NCI-H2171 treated with DMSO at 0.1 percent for 48 hours (cell line): Measurements from ENCODE around the gene SPIN2B.
"Not testable (repeated sequence)": the region's sequence is repeated elsewhere in the genome, so short reads cannot be mapped to it uniquely, and the experiment has no call there.

Experiments used
- DNase-seq: peaks from one replicate; lab custom pipeline; 2025; lab: John Stamatoyannopoulos, UW

SPIN2B gene

DNA sequence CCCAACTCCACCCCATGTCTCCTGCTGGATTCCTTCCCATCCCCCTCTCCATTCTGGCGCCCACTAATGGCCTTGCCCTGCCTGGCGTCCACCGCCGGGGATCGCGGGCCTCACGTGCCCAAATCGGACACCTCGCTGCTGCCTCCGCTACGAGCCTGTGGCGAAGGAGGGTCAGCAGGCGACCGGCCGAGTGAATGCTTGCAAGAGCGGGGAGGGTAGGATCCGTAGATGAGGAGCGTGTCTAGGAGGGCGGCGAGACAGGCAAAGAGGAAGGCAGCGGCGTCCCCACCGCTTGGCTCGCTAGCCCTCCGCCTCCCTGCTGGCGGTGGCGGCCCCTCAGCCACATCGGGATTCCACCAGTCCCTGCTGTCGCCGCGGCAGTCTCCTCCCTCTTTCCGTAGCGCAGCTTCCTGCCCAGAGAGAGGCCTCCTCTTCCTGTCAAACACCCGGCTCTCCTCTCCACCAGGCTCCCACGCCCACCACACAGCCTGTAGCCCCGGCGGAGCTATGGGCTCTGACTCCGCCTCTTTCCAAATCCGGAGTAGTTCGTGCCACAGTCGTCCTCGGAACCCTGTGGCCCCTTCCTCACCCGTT, at the start of gene SPIN2B:
SPIN2B (minus strand) TSS at position 387 of the 594 bp plus-strand sequence.
- peak; percentile 82 for DNase-seq

DNA sequence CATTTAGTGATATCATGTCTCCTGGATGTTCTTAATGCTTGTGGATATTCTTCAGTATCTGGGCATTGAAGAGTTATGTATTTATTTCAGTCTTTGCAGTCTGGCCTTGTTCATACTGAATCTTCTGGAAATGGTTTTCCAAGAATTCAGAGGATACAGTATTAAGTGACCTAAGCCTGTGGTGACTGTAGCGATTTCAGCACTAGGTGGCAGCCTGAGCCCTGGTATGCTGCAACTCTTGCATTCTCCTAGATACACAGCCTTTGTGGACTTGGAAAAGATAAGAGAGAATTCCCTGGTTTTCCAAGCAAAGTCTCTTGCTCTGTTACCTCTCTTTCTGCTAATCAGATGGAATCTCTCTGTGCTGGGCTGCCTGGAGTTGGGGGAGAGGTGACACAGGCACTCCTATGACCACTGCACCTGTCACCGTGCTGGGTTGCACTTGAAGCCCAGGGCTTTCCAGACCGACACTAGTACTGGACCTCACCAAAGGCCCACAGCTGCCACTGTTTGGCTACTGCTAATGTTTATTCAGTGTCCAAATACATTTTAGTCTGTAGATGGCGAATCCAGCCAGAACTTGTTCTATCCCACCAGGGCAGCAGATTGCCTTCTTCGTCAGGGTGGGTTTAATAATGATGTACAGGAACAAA, 35.2 kb upstream of the SPIN2B start:
- peak; percentile 25 for DNase-seq

DNA sequence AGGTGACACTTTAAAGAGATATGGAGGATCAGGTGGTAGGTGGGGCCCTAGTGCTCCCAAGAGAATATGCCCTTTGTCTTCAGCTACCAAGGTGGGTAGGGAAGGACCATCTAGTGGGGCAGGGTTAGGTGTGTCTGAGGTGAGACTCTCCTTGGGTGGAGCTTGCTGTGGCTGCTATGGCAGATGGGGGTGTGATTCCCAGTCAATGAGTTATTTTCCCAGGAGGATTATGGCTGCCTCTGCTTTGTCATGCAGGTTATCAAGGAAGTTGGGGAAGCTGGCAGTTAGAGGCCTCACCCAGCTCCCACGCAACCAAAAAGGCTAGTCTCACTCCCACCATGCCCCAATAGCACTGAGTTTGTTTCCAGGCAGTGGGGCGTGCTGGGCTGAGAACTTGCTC, 33.8 kb upstream of the SPIN2B start:
- DNase-seq: no peak

DNA sequence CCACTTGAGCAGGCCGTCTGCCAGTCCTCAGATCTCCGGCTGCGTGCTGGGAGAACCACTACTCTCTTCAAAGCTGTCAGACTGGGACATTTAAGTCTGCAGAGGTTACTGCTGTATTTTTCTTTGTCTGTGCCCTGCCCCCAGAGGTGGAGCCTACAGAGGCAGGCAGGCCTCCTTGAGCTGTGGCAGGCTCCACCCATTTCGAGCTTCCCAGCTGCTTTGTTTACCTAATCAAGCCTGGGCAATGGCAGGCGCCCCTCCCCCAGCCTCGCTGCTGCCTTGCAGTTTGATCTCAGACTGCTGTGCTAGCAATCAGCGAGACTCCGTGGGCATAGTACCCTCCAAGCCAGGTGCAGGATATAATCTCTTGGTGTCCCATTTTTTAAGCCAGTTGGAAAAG, 30.9 kb upstream of the SPIN2B start:
- DNase-seq: not testable (repeated sequence)

DNA sequence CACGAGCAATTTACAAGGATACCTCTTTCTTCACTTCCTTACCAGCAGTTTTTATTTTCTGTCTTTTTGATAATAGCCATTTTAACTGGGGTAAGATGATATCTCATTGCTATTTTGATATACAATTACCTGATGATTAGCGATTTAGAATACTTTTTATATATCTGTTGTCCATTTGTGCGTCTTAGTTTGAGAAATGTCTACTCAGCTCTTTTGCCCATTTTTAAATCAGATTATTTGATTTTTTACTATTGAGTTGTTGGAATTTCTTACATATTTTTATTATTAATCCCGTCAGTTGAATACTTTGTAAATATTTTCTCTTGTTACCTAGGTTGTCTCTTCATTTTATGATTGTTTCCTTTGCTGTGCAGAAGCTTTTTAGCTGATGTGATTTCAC, 17.3 kb upstream of the SPIN2B start:
- DNase-seq: no peak

DNA sequence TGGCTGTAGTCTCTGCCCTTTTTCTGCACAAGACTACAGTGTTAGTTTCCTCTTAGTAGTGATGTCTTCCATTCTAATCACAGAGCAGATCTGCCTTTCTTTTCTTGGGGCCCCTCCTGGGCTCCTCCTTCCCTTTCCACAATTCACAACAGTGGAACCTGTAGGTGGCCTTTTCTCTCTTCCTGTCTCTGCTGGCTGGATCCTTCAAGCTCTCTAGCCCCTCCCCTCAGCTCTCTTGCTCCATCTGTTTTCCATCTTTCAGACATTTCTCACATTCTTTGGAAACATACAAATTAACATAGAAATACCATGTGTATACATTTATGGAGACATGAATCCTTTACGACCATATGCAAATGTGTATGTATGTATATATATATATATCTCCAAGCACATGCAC, 16.2 kb upstream of the SPIN2B start:
- peak; percentile 36 for DNase-seq

DNA sequence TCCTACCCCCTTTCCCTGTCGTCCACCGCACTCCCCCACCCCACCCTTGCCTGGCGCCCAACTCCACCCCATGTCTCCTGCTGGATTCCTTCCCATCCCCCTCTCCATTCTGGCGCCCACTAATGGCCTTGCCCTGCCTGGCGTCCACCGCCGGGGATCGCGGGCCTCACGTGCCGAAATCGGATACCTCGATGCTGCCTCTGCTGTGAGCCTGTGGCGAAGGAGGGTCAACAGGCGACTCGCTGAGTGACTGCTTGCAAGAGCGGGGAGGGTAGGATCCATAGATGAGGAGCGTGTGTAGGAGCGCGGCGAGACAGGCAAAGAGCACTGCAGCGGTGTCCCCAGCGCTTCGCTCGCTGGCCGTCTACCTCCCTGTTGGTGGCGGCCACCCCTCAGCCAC, 15.7 kb upstream of the SPIN2B start, which contains the start of gene SPIN2A:
SPIN2A (minus strand) TSS at position 325 of the 400 bp plus-strand sequence. CDS start 800 bp downstream, outside the sequence.
- not testable (repeated sequence) for DNase-seq

DNA sequence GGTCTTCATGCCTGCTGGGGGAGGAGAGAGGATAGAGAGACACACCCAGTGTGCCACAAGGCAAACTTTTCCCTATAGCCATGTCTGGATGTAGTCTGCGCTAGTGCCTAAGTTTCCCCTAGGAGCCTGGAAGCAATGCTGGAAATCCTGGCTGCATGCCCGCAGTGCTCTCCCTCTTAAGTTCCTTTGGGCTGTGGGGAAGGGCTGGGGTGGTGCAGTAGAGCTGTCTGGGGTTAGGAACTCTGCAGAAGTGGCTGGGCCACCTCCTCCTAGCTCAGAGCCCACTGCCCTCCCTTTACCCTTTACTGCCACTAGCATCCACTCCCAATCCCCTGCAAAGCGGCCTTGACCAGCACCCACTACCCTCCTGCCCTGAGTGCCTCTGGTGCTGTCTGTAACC, 15.2 kb upstream of the SPIN2B start:
- DNase-seq: not testable (repeated sequence)

DNA sequence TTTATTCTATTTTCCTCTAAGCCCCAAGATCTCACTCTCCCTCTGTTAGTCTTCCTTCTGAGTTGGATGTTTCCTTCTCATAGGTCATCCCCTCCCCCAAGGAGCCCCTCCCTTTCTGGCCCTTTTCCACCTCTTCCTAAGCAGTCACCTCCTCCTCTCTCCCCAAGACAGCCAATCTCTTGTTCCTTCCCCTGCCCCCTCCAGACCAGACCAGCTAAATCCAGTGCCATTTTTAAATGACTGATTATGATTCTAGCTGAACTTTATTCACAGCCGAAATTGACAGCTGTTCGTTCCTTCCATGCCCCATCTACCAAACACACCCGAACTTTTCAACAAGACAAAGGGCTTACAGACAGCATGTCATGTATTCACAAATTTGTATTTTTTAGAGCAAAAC, 13.9 kb upstream of the SPIN2B start:
- no peak for DNase-seq

DNA sequence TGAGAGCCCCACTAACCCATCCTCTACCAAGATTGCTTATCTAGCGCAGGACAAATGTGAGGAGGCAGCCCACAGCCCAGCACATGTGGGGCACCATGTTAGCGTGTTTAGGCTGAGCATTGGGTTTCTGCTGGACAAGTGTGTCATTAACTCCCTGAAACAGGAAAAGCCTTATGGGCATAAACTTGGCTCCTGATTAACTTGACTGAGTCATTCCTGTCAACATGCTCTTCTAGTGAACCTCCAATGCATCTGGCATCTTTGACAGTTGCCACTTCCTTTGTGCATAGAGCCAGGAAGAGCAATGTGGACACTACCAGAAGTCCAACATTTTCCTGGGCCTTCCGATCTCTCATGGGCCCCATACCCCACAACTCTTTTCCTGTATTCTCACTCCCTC, 13.4 kb upstream of the SPIN2B start:
- DNase-seq: no peak

DNA sequence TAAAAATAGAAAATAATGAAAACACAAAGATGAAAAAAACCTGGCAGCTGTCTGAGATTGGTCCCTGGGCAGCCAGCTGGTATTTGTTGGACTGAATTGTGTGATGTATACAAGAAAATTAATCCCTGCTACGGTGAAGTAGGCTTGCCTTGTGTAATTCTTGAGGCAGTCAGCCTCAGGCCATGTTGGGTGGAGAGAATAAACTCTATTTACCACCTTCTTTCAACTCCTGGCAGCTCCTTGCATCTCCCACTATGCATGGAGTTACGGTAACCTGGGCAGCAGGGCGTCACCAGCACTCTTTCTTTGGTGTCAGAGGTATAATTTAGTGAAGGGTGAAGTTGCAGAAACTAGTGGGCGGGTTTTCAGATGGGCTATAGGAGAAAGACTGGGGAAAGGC, 12.4 kb upstream of the SPIN2B start:
- no peak for DNase-seq

DNA sequence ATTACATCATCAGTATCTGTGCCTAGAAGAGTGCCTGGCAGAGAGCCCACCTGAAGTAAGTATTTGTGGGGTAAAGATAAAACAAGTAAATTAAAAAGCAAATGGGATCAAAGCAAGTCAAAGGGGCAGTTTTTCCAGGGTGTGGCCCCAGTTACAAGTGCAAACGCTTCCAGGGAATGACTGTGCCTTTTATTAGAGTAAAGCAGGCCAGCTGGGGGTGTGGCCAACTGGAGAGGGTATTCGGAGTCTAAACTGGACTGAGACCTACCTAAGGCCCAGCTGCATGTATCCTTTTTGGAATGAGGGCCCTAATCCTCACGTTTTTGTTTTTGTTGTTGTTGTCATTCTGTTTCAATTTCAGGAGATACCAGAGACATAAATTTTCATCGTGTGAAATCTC, 11.9 kb upstream of the SPIN2B start:
- not testable (repeated sequence) for DNase-seq

DNA sequence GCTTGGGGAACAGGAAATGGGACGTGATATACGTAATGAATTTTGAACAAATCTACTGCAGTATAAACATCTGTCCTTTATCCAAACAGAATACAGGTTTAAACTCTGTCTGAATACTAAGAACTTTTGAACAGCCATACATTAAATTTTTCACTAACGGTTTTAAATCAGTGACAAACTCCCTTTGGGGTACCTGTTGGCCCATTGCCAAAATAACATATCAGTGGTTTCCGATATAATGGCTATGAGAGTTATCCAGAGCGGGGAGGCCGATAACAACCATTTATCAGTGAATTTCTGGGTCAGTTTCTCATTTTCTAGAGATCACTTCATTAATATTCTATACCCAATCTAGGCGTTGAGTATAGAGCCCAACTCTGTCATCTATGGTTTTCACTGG, 10.7 kb upstream of the SPIN2B start:
- no peak for DNase-seq

DNA sequence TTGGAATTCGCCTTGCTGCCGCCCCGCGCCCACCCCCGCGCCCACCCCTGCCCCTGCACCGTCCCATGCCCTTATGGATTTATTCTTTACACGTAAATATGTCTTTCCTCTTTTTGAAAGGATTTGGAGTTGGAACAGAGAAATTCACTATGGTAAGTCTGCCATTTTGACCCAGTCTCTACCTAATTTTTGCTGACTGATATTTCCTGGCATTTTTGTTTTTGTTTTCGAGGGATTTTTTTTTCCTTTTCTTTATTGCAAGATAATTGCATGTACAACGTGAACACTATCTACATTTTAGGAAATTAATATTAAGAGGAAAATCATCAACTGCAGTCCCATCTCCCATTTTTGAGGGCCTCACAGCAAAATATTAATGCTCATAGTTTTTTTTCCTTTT, 468 bp upstream of the SPIN2B start:
- no peak for DNase-seq

DNA sequence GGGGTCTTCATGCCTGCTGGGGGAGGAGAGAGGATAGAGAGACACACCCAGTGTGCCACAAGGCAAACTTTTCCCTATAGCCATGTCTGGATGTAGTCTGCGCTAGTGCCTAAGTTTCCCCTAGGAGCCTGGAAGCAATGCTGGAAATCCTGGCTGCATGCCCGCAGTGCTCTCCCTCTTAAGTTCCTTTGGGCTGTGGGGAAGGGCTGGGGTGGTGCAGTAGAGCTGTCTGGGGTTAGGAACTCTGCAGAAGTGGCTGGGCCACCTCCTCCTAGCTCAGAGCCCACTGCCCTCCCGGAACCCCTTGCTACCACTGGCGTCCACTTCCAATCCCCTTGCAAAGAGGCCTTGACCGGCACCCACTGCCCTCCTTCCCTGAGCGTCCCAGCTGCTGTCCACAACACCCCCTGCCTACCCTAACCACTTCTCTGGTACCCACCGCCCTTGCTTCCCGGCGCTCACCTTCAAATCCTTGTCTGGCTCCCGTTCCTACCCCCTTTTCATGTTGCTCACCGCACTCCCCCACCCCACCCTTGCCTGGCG, 658 bp downstream of the SPIN2B start:
- DNase-seq: not testable (repeated sequence)

DNA sequence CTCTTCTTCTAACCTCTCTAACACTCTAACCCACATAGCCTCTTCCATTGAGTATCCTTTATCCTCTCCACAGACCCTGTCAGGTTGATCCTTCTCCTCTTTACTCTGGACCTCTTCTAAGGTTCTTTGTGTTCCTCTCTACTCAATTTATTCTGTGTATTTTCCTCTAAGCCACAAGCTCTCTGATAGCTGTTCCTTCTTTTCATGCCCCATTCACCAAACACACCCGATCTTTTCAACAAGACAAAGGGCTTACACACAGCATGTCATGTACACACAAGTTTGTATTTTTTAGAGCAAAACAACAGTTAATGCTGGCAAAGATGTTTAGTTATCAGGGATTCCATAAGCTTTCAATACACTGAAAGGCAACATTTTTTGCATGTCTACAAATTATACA, 1.9 kb downstream of the SPIN2B start:
- no peak for DNase-seq

DNA sequence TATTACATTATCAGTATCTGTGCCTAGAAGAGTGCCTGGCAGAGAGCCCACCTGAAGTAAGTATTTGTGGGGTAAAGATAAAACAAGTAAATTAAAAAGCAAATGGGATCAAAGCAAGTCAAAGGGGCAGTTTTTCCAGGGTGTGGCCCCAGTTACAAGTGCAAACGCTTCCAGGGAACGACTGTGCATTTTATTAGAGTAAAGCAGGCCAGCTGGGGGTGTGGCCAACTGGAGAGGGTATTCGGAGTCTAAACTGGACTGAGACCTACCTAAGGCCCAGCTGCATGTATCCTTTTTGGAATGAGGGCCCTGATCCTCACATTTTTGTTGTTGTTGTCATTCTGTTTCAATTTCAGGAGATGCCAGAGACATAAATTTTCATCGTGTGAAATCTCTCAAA, 3.8 kb downstream of the SPIN2B start:
- not testable (repeated sequence) for DNase-seq

DNA sequence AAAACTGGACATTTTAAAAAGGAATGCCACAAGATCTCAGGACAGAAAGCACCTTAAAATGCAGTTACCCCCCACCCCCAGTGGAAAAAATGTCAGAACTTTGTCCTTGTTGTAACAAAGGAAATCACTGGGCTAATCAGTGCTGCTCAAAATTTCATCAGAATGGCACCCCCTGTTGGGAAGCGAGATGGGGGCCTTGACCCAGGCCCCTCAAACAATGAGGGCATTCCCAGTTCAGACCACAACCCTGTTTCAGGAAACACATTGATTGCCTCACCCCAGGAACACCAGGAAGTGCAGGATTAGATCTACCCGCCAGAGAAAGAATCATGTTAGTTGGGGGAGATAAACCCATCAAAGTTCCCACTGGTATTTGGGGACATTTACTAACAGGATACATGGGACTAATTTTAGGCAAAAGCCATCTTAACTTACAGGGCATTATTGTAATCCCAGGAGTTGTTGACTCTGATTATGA, 16.4 kb downstream of the SPIN2B start:
- DNase-seq: no peak

DNA sequence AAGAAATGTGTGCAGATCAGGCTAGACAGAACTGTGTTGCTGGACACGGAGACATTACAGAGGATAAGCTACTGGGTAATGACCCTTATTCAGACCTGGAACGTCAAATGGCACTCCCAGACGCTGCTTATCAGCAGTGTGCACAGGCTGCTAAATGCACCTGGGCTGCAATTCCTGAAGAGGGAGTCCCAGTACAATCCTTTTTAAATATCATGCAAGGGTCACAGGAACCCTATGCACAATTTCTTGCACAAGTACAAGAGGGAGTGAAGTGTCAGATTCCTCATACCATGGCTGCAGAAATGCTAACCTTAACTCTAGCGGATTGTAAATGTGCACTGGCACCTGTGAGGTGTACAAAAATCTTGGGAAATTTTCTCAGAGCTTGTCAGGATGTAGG, 16.9 kb downstream of the SPIN2B start:
- DNase-seq: no peak

DNA sequence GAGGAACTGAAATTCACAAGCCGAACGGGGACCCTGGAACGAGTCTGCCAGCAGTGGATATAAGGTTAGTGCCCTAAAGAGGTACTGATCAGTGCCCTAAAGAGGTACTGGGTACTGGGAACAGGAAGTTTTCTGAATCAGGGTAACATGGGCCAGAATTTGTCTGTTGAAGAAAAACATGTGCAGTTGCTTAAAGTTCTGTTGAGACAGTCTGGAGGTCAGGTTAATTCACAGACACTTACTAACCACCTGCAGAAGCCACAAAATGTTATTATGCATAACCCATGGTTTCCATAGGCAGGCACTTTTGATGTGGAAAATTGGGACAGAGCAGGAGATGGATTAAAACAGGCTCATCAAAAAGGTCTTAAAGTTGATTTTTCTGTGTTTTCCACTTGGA, 17.9 kb downstream of the SPIN2B start:
- no peak for DNase-seq

DNA sequence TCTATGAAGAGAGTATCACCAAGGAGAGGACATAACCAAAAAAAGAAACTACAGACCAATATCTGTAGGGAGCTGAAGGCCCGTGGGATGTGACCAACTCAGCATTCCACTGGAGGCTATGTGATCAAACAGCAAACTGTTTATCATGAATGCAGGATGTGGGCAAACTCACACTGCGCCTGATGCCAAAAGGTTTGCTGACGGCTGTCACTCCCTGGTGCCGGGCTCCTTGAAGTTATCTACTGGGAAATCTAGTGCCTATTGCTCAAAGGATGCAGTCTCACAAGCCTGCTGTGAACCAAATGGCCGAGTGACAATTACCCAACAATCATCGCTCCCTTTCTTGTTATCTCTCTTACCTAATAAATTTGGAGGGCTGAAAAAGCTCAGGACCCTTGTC, 18.4 kb downstream of the SPIN2B start:
- DNase-seq: not testable (repeated sequence)

DNA sequence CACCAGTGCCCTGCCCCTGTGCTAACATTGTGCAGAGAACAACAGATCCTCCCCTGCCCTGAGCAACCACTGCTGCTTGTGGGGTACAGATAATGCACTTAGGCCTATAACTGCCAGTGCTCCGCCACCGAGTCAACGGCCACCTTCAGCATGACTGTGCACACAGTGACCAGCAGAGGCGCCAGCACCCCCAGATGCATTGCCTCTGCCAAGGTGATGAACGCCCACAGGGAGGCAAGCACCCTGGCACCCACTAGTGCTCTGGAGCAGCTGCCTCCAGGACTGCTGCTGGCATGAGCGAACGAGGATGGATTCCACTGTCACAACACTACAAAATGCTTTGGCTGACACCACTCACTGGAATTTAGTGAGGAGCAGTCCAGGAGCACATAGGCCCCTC, 38.2 kb downstream of the SPIN2B start:
- DNase-seq: no peak

DNA sequence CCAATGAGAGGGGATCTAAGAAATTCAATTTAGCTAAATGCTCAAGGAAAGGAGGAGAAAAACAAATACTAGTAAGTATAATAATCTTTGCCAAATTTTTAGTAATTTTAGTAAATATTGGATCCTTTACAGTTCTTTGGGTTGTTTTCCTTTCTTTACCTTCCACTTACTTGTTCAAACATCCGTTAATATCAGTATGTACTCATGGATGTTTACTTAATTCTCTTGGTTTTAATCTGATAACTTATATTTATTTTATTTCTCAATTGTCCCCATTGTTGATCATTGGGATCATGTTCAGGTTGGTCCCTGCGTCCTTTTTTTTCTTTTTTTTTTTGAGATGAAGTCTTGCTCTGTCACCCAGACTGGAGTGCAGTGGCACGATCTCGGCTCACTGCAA, 46.9 kb downstream of the SPIN2B start:
- DNase-seq: no peak
